Upper lobe of right lung (tissue), 1 donor: ENCODE results near the gene OTC. TPM values are rescaled to one million over a fixed set of nuclear protein-coding genes. Genes with fewer than 3 reads are reported as not detected.
A peak's percentile ranks its signal among the peaks of the same experiment; 100 is the strongest.

Experiments
- ATAC-seq: fragments of 200-7000 bp; cut with Tn5 transposase; one replicate; pipeline ENCODE4 v1.9.1; 2020; ENCODE audit warnings: mild to moderate bottlenecking, moderate library complexity
- DNase-seq: peaks from one replicate; pipeline ENCODE4 v3.0.0-alpha.2; 2020
- H3K27ac ChIP-seq: fragments of 200-600 bp; one replicate; pipeline ENCODE4 v1.8.0; 2022
- H3K27me3 ChIP-seq: fragments of 200-600 bp; one replicate; pipeline ENCODE4 v1.8.0; 2022; ENCODE audit warnings: mild to moderate bottlenecking
- H3K36me3 ChIP-seq: fragments of 200-600 bp; one replicate; pipeline ENCODE4 v1.8.0; 2022
- H3K4me1 ChIP-seq: fragments of 200-600 bp; one replicate; pipeline ENCODE4 v1.8.0; 2022
- H3K4me3 ChIP-seq: fragments of 200-600 bp; one replicate; pipeline ENCODE4 v1.8.0; 2022; ENCODE audit warnings: mild to moderate bottlenecking
- H3K9me3 ChIP-seq: fragments of 200-600 bp; one replicate; pipeline ENCODE4 v1.8.0; 2022
- intact Hi-C: fragments of 100-400 bp; cut with DNase I; formaldehyde crosslinking; loops from one replicate; pipeline ENCODE4 v1.11.0; 2022
- long read RNA-seq: library from polyadenylated mRNA; unstranded; transcript quantifications from one replicate; pipeline ENCODE4 v2.0.0, GENCODE V29; 2021
- total RNA-seq: library from RNA; stranded (reverse); fragmentation: NEBNext Ultra II Directional; extraction: Animal tissue kit (Norgen Biotek cat#: 25700); gene quantifications from one replicate; pipeline ENCODE4 v1.2.1, GENCODE V29; 2021
- TF ChIP-seq, protein P1 (sequence below): fragments of 200-600 bp; IDR thresholded peaks from one replicate; pipeline ENCODE4 v1.8.0; 2022; ENCODE audit warnings: antibody characterized with exemption
- donor health status: DM: no; HTN: yes; CAD: no; lungs with severe emphysema.

Gene OTC
- total RNA-seq, result 1.7 TPM
- long read RNA-seq, transcript OTC-201 (10 exons, 1,585 nt), result major isoform, 5 of 6 reads
- long read RNA-seq, partial matches to known transcripts, result 1 of 6 reads
- long read RNA-seq, other reads (novel, unspliced or antisense), result 0 of 6 reads

DNA sequence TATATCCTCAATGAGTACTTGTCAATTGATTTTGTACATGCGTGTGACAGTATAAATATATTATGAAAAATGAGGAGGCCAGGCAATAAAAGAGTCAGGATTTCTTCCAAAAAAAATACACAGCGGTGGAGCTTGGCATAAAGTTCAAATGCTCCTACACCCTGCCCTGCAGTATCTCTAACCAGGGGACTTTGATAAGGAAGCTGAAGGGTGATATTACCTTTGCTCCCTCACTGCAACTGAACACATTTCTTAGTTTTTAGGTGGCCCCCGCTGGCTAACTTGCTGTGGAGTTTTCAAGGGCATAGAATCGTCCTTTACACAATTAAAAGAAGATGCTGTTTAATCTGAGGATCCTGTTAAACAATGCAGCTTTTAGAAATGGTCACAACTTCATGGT lies at the start of gene OTC:
Gene OTC (plus strand): TSS at position 243 of the 400 bp plus-strand sequence. CDS start 93 bp downstream, at position 336.
- intact Hi-C loops, result no loop called here
- Histone ChIP-seq H3K9me3 (no peaks in the 10 kb centered on the region), H3K4me3 (no peak within 1 kb of the TSS), H3K36me3 (no peaks in the 10 kb centered on the region), H3K27me3 (no peaks in the 10 kb centered on the region), H3K27ac (no peak within 1 kb of the TSS), H3K4me1 (no peaks in the 10 kb centered on the region)
- ATAC-seq (no peak), DNase-seq (no peak)
- TF ChIP-seq, protein P1, sequence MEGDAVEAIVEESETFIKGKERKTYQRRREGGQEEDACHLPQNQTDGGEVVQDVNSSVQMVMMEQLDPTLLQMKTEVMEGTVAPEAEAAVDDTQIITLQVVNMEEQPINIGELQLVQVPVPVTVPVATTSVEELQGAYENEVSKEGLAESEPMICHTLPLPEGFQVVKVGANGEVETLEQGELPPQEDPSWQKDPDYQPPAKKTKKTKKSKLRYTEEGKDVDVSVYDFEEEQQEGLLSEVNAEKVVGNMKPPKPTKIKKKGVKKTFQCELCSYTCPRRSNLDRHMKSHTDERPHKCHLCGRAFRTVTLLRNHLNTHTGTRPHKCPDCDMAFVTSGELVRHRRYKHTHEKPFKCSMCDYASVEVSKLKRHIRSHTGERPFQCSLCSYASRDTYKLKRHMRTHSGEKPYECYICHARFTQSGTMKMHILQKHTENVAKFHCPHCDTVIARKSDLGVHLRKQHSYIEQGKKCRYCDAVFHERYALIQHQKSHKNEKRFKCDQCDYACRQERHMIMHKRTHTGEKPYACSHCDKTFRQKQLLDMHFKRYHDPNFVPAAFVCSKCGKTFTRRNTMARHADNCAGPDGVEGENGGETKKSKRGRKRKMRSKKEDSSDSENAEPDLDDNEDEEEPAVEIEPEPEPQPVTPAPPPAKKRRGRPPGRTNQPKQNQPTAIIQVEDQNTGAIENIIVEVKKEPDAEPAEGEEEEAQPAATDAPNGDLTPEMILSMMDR, result no peak

DNA sequence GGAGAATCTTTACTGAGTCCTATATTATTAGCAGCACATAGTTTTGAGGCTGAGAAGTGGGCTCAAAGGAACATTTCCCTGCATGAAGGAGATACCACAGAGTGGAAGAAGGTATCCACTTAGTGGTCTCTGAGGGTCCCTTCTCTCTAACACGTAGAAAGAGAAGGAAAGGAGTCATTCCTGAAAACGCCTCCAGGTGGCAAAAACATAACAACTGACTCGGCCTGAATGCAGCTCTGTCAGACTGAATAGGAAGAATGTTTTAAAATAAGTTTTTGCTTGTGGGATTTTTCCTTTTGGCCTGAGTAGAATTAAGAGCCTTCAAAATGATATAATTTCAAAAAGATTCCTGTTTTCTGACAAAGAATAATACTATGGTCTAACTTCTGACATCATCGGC lies 48.4 kb upstream of the OTC start:
- intact Hi-C loops, result no loop called here
- no peaks in the 10 kb centered on the region for H3K4me1 ChIP-seq
- ATAC-seq (no peak), DNase-seq (no peak)
- H3K36me3 ChIP-seq, result no peaks in the 10 kb centered on the region
- H3K4me3 ChIP-seq, result no peak overlapping the region
- H3K27ac ChIP-seq, result no peak overlapping the region
- H3K9me3 ChIP-seq, result no peaks in the 10 kb centered on the region
- TF ChIP-seq, protein P1, result peak; percentile 20
- H3K27me3 ChIP-seq, result no peaks in the 10 kb centered on the region

DNA sequence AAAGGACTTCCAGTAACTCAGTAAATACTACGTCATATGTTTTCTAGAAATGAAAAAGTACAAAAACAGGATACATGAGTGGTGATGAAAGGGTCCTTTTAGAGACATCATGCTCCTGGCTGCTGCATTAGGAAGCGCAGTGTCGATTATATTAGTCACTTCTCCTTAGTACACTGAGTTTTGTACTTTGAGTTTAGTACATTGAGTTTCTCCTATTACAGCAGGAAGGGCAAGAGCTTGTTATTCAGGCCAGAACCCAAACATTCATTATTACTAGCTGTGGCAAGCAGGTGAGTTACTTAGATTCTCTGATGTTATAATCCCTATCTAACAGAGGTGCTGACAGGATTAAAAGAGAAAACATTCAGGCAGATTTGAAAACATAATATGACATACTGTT lies 46.4 kb upstream of the OTC start:
- no peaks in the 10 kb centered on the region for H3K4me1 ChIP-seq
- H3K4me3 ChIP-seq, result no peak overlapping the region
- intact Hi-C loops, result no loop called here
- no peaks in the 10 kb centered on the region for H3K36me3 ChIP-seq
- H3K9me3 ChIP-seq, result no peaks in the 10 kb centered on the region
- TF ChIP-seq, protein P1, result no peak
- H3K27ac ChIP-seq, result peak overlapping the region; percentile 51
- H3K27me3 ChIP-seq, result no peaks in the 10 kb centered on the region
- ATAC-seq (no peak), DNase-seq (no peak)

DNA sequence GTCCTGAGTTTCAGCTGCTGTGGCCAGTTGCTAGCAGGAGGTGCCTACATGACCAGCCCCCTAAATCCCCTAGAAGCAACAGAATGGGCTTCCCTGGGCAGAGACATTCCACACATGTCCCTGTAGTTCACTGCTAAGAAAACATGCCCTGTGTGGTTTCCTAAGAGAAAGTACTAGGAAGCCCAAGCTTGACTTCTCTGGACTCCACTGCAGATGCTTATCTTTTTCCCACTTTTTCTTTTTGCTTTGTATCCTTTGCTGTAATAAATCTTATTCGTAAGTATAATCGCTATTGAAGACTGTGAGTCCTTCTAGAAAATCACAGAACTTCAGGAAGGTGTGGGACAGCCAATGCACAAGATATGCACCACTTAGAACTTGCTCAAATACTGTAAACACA lies 40.7 kb upstream of the OTC start:
- intact Hi-C loops, result no loop called here
- TF ChIP-seq, protein P1, result no peak

DNA sequence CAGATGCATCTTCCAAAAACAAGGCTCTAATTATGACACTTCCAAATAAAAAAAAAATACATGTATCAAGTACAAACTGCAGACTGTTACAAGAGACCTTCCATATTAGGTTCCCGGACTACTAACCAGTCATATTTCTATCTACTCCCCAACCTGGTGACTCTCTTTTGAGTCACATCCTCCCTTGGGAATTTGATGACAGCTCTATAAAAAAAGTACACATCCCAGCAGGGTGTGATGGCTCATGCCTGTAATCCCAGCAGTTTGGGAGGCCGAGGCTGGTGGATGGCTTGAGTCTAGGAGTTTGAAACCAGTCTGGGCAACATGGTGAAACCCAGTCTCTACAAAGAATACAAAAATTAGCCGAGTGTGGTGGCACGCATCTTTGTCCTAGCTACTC lies 40.0 kb upstream of the OTC start:
- ATAC-seq (no peak), DNase-seq (no peak)
- no peaks in the 10 kb centered on the region for H3K9me3 ChIP-seq
- no peaks in the 10 kb centered on the region for H3K27me3 ChIP-seq
- intact Hi-C loops, result no loop called here
- H3K36me3 ChIP-seq, result peaks cover 5% of the 10 kb centered on the region
- H3K4me1 ChIP-seq, result no peaks in the 10 kb centered on the region
- TF ChIP-seq, protein P1, result no peak
- no peak overlapping the region for H3K4me3 ChIP-seq
- H3K27ac ChIP-seq, result no peak overlapping the region

More for the DNA sequence above, 40.7 kb upstream of the OTC start:
- Histone ChIP-seq H3K9me3 (no peaks in the 10 kb centered on the region), H3K27me3 (no peaks in the 10 kb centered on the region), H3K27ac (no peak overlapping the region), H3K36me3 (peaks cover 5% of the 10 kb centered on the region), H3K4me3 (no peak overlapping the region), H3K4me1 (no peaks in the 10 kb centered on the region)
- ATAC-seq, result no peak
- DNase-seq, result no peak

DNA sequence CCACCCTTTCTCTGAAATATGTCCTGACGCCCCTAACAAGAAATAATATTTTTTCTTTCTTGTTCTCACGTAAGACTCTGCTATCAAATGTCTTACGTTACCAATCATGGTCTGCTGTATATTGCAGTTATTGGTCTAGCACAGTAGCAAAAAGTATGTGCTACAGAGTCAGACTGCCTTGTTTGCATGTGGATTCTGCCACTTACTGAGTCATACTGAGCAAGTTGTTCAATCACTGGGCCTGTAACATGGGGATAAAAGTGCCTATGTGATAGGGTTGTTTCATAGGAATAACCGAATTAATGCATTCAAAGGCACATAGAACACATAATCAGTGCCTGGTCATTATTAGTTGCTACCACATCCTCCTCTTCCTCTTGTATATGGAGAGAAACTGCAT lies 39.2 kb upstream of the OTC start:
- H3K27me3 ChIP-seq, result no peaks in the 10 kb centered on the region
- no peaks in the 10 kb centered on the region for H3K4me1 ChIP-seq
- ATAC-seq (no peak), DNase-seq (no peak)
- H3K4me3 ChIP-seq, result no peak overlapping the region
- TF ChIP-seq, protein P1, result no peak
- intact Hi-C loops, result no loop called here
- H3K27ac ChIP-seq, result no peak overlapping the region
- H3K9me3 ChIP-seq, result no peaks in the 10 kb centered on the region
- peaks cover 5% of the 10 kb centered on the region for H3K36me3 ChIP-seq
